ENCODE measurements around the gene CNTN4. TPM values are rescaled to one million over a fixed set of nuclear protein-coding genes. Genes with fewer than 3 reads are reported as not detected.

Gene CNTN4
- total RNA-seq, 1 donor from 2014 or later, result 0.79 TPM

- Histone ChIP-seq H3K4me3 (ENCODE audit: low read depth, low read length) (no peak overlapping the region), H3K36me3 (ENCODE audit: control insufficient read depth, insufficient read depth, low read length) (no peaks in the 10 kb centered on the region), H3K27me3 (ENCODE audit: control insufficient read depth, insufficient read depth, low read length) (no peaks in the 10 kb centered on the region)
- DNase-seq (ENCODE audit: low read depth) (no peak), FAIRE-seq (no peak)
- TF ChIP-seq CTCF (IDR thresholded peaks at IDR 0.05; ENCODE audit: insufficient read depth, low read length, severe bottlenecking), result no peak
Observed at GRCh38 chr3:2860626-2861025, 762.0 kb downstream of the CNTN4 start.

GRCh38 chr3:2861120-2861519 is 762.5 kb downstream of the CNTN4 start:
- H3K27me3 ChIP-seq (ENCODE audit: control insufficient read depth, insufficient read depth, low read length), result no peaks in the 10 kb centered on the region
- TF ChIP-seq CTCF (IDR thresholded peaks at IDR 0.05; ENCODE audit: insufficient read depth, low read length, severe bottlenecking), result no peak
- FAIRE-seq (no peak), DNase-seq (ENCODE audit: low read depth) (no peak)
- no peaks in the 10 kb centered on the region for H3K36me3 ChIP-seq (ENCODE audit: control insufficient read depth, insufficient read depth, low read length)
- H3K4me3 ChIP-seq (ENCODE audit: low read depth, low read length), result no peak overlapping the region

- FAIRE-seq (no peak), DNase-seq (ENCODE audit: low read depth) (no peak)
- H3K4me3 ChIP-seq (ENCODE audit: low read depth, low read length), result no peak overlapping the region
- TF ChIP-seq CTCF (IDR thresholded peaks at IDR 0.05; ENCODE audit: insufficient read depth, low read length, severe bottlenecking), result no peak
- H3K27me3 ChIP-seq (ENCODE audit: control insufficient read depth, insufficient read depth, low read length), result no peaks in the 10 kb centered on the region
- H3K36me3 ChIP-seq (ENCODE audit: control insufficient read depth, insufficient read depth, low read length), result no peaks in the 10 kb centered on the region
Observed at GRCh38 chr3:2861920-2862319, 763.3 kb downstream of the CNTN4 start.

GRCh38 chr3:2862366-2862765 is 763.7 kb downstream of the CNTN4 start:
- Histone ChIP-seq H3K4me3 (ENCODE audit: low read depth, low read length) (no peak overlapping the region), H3K27me3 (ENCODE audit: control insufficient read depth, insufficient read depth, low read length) (no peaks in the 10 kb centered on the region)
- no peak for DNase-seq (ENCODE audit: low read depth)

GRCh38 chr3:2863127-2863526 is 764.5 kb downstream of the CNTN4 start:
- no peaks in the 10 kb centered on the region for H3K36me3 ChIP-seq (ENCODE audit: control insufficient read depth, insufficient read depth, low read length)
- no peak overlapping the region for H3K4me3 ChIP-seq (ENCODE audit: low read depth, low read length)
- no peak for TF ChIP-seq CTCF (IDR thresholded peaks at IDR 0.05; ENCODE audit: insufficient read depth, low read length, severe bottlenecking)
- DNase-seq (ENCODE audit: low read depth) (no peak), FAIRE-seq (no peak)
- no peaks in the 10 kb centered on the region for H3K27me3 ChIP-seq (ENCODE audit: control insufficient read depth, insufficient read depth, low read length)

More at GRCh38 chr3:2862366-2862765, 763.7 kb downstream of the CNTN4 start:
- no peak for TF ChIP-seq CTCF (IDR thresholded peaks at IDR 0.05; ENCODE audit: insufficient read depth, low read length, severe bottlenecking)
- no peak for FAIRE-seq
- H3K36me3 ChIP-seq (ENCODE audit: control insufficient read depth, insufficient read depth, low read length), result no peaks in the 10 kb centered on the region

- TF ChIP-seq CTCF (IDR thresholded peaks at IDR 0.05; ENCODE audit: insufficient read depth, low read length, severe bottlenecking), result no peak
- Histone ChIP-seq H3K27me3 (ENCODE audit: control insufficient read depth, insufficient read depth, low read length) (no peaks in the 10 kb centered on the region), H3K36me3 (ENCODE audit: control insufficient read depth, insufficient read depth, low read length) (no peaks in the 10 kb centered on the region), H3K4me3 (ENCODE audit: low read depth, low read length) (no peak overlapping the region)
- FAIRE-seq (no peak), DNase-seq (ENCODE audit: low read depth) (no peak)
Observed at GRCh38 chr3:2869905-2870304, 771.2 kb downstream of the CNTN4 start.

All from bronchial epithelial cell (primary cell).